GM23248 (cell line): ENCODE data around the gene EMP3.

Experiments used
- EZH2 ChIP-seq: fragments of 200-600 bp; sonication (generic); IDR thresholded peaks from 2 replicates; pipeline ENCODE4 v1.6.1; 2018; ENCODE audit warnings: antibody characterized with exemption, mild to moderate bottlenecking; ENCODE audit not compliant: insufficient read depth, poor library complexity, severe bottlenecking
- EZH2phosphoT487 ChIP-seq: fragments of 200-600 bp; sonication (generic); IDR thresholded peaks from 2 replicates; pipeline ENCODE4 v1.6.1; 2018; ENCODE audit warnings: antibody characterized with exemption, moderate library complexity, mild to moderate bottlenecking, low read depth; ENCODE audit not compliant: insufficient read depth

- no peak for TF ChIP-seq EZH2
- no peak for TF ChIP-seq EZH2phosphoT487
Measured at GRCh38 chr19:48365602-48366001, 40.2 kb downstream of the EMP3 start.
